H1 (cell line): ENCODE measurements around the gene MMP15. TPM values are rescaled to one million over a fixed set of nuclear protein-coding genes. Genes with fewer than 3 reads are reported as not detected.

Experiments used
- CTCF ChIA-PET: fragments of 300-600 bp; sonication (Branson Sonifier 250); formaldehyde crosslinking; loops from one replicate; lab custom pipeline; 2021; ENCODE audit not compliant: partially characterized antibody; lab: Charles Lee
- POLR2A ChIA-PET: fragments of 300-600 bp; sonication (Branson Sonifier 250); formaldehyde crosslinking; loops from one replicate; lab custom pipeline; 2021; ENCODE audit warnings: inconsistent platforms; ENCODE audit not compliant: partially characterized antibody; lab: Charles Lee
- DNase-seq, 2 experiments: peaks; one replicate each; pipeline versions ENCODE4 v3.0.0 to v3.0.0-alpha.2; 2010 to 2022; ENCODE audit warnings: low spot score in 2 of 2, low read depth in 1 of 2, mixed read lengths in 1 of 2
- FAIRE-seq: peaks from 2 replicates; lab custom pipeline; 2011; peaks lifted over from hg19 to GRCh38; lab: Jason Lieb, UNC
- H2AFZ ChIP-seq: 2 replicates; pipeline ENCODE4 v1.8.1; 2012; ENCODE audit warnings: low read length, inconsistent platforms
- H2AK5ac ChIP-seq: 2 replicates; pipeline ENCODE4 v1.6.1; 2013; ENCODE audit warnings: low read depth, low read length
- H2BK120ac ChIP-seq: replicated peaks from 2 replicates; pipeline ENCODE3; 2013; ENCODE audit warnings: low read depth, low read length, inconsistent platforms
- H2BK12ac ChIP-seq: 2 replicates; pipeline ENCODE4 v1.6.1; 2013; ENCODE audit warnings: low read depth, low read length
- H2BK15ac ChIP-seq: 2 replicates; pipeline ENCODE4 v1.6.1; 2013; ENCODE audit warnings: low read length
- H2BK20ac ChIP-seq: 2 replicates; pipeline ENCODE4 v1.6.1; 2013; ENCODE audit warnings: low read length
- H2BK5ac ChIP-seq: 2 replicates; pipeline ENCODE4 v1.6.1; 2013; ENCODE audit warnings: low read depth, low read length
- H3K14ac ChIP-seq: 2 replicates; pipeline ENCODE4 v1.6.1; 2013; ENCODE audit warnings: inconsistent platforms; ENCODE audit not compliant: insufficient read length
- H3K18ac ChIP-seq: 2 replicates; pipeline ENCODE4 v1.6.1; 2013; ENCODE audit warnings: low read length; ENCODE audit errors: extremely low read depth
- H3K23ac ChIP-seq: 2 replicates; pipeline ENCODE4 v1.6.1; 2013; ENCODE audit warnings: inconsistent platforms; ENCODE audit not compliant: insufficient read length
- H3K23me2 ChIP-seq: 2 replicates; pipeline ENCODE4 v1.6.1; 2013; ENCODE audit warnings: low read depth, low read length
- H3K27ac ChIP-seq: 2 replicates; pipeline ENCODE4 v1.6.1; 2011; ENCODE audit warnings: low read depth, low read length, inconsistent platforms
- H3K27me3 ChIP-seq, 4 experiments: replicated peaks in 1 of 4; 1 replicate in 1 of 4; 2 replicates in 3 of 4; pipeline versions ENCODE4 v1.6.1 to v1.8.1; 2011 to 2013; ENCODE audit warnings: low read length in 3 of 4, mild to moderate bottlenecking in 3 of 4, inconsistent platforms in 2 of 4, mixed read lengths in 2 of 4, moderate library complexity in 1 of 4; ENCODE audit not compliant: control insufficient read depth in 3 of 4, insufficient read depth in 3 of 4; ENCODE audit errors: extremely low read depth in 1 of 4
- H3K36me3 ChIP-seq, 4 experiments: 2 replicates each; pipeline versions ENCODE4 v1.6.1 to v1.8.1; 2011 to 2013; ENCODE audit warnings: mild to moderate bottlenecking in 4 of 4, low read length in 3 of 4, moderate library complexity in 2 of 4, control low read depth in 1 of 4, inconsistent platforms in 1 of 4; ENCODE audit not compliant: insufficient read depth in 4 of 4, control insufficient read depth in 2 of 4
- H3K4ac ChIP-seq: replicated peaks from 2 replicates; pipeline ENCODE3; 2013; ENCODE audit warnings: low read length, low read depth, mixed read lengths, inconsistent platforms; ENCODE audit not compliant: insufficient read length
- H3K4me1 ChIP-seq, 4 experiments: replicated peaks in 1 of 4; 1 replicate in 1 of 4; 2 replicates in 3 of 4; pipeline versions ENCODE4 v1.6.1 to v1.8.1; 2011 to 2013; ENCODE audit warnings: low read length in 3 of 4, inconsistent platforms in 2 of 4, mixed read lengths in 1 of 4; ENCODE audit not compliant: insufficient read depth in 4 of 4, control insufficient read depth in 3 of 4
- H3K4me2 ChIP-seq, 2 experiments: 2 replicates each; pipeline versions ENCODE4 v1.6.1 to v1.8.1; 2011 to 2013; ENCODE audit warnings: low read depth in 2 of 2, low read length in 2 of 2, control low read depth in 1 of 2, inconsistent platforms in 1 of 2, mild to moderate bottlenecking in 1 of 2; ENCODE audit not compliant: insufficient read depth in 1 of 2
- H3K4me3 ChIP-seq, 4 experiments: fragments of 200-600, 300-600 bp in 1 of 4; sonication (generic), shearing (Covaris generic), sonication (Bioruptor Twin) in 1 of 4; 2 replicates each; pipeline versions ENCODE4 v1.5.1 to v1.8.1; 2011 to 2016; ENCODE audit warnings: low read length in 4 of 4, low read depth in 3 of 4, control low read depth in 2 of 4, inconsistent platforms in 2 of 4, mild to moderate bottlenecking in 2 of 4, mixed read lengths in 1 of 4, moderate library complexity in 1 of 4; ENCODE audit not compliant: insufficient read depth in 2 of 4; ENCODE audit errors: extremely low read depth in 1 of 4
- H3K56ac ChIP-seq: replicated peaks from 2 replicates; pipeline ENCODE3; 2013; ENCODE audit warnings: low read depth, mild to moderate bottlenecking, mixed read lengths, low read length, inconsistent platforms; ENCODE audit not compliant: insufficient read length
- H3K79me1 ChIP-seq: 2 replicates; pipeline ENCODE4 v1.6.1; 2013; ENCODE audit warnings: low read depth, low read length, control low read depth
- H3K79me2 ChIP-seq, 2 experiments: 2 replicates each; pipeline versions ENCODE4 v1.6.1 to v1.8.1; 2012 to 2013; ENCODE audit warnings: low read length in 2 of 2, mild to moderate bottlenecking in 2 of 2, inconsistent platforms in 1 of 2; ENCODE audit not compliant: insufficient read depth in 2 of 2, control insufficient read depth in 1 of 2
- H3K9ac ChIP-seq, 4 experiments: replicated peaks in 1 of 4; 1 replicate in 1 of 4; 2 replicates in 3 of 4; pipeline versions ENCODE4 v1.6.1 to v1.8.1; 2011 to 2013; ENCODE audit warnings: low read depth in 3 of 4, low read length in 3 of 4, control low read depth in 2 of 4, mild to moderate bottlenecking in 2 of 4, moderate library complexity in 2 of 4, inconsistent platforms in 1 of 4; ENCODE audit errors: extremely low read depth in 1 of 4
- H3K9me3 ChIP-seq, 2 experiments: 2 replicates each; pipeline versions ENCODE4 v1.6.1 to v1.8.1; 2012 to 2013; ENCODE audit warnings: mild to moderate bottlenecking in 2 of 2, moderate library complexity in 2 of 2, control low read depth in 1 of 2, inconsistent platforms in 1 of 2, low read depth in 1 of 2, low read length in 1 of 2, mixed read lengths in 1 of 2; ENCODE audit not compliant: insufficient read depth in 2 of 2
- H4K20me1 ChIP-seq, 2 experiments: replicated peaks in 1 of 2; 2 replicates each; pipeline versions ENCODE3 to v1.8.1; 2011 to 2013; ENCODE audit warnings: inconsistent platforms in 2 of 2, low read length in 2 of 2, mild to moderate bottlenecking in 1 of 2; ENCODE audit not compliant: insufficient read depth in 2 of 2, control insufficient read depth in 1 of 2
- H4K5ac ChIP-seq: 2 replicates; pipeline ENCODE4 v1.6.1; 2013; ENCODE audit warnings: low read length, low read depth, mixed read lengths, inconsistent platforms; ENCODE audit not compliant: insufficient read length
- H4K8ac ChIP-seq: 2 replicates; pipeline ENCODE4 v1.8.0; 2013; ENCODE audit warnings: mild to moderate bottlenecking, moderate library complexity, low read length, inconsistent platforms; ENCODE audit not compliant: insufficient read depth; ENCODE audit errors: extremely low read depth
- H4K91ac ChIP-seq: replicated peaks from 2 replicates; pipeline ENCODE3; 2013; ENCODE audit warnings: low read length, mixed read lengths, inconsistent platforms; ENCODE audit not compliant: insufficient read length
- ASH2L ChIP-seq: fragments of 200-600, 300-600 bp; sonication (generic); IDR thresholded peaks from one replicate; pipeline ENCODE4 v1.7.1; 2017; ENCODE audit warnings: low read length
- CBX8 ChIP-seq: fragments of 300-800, 300-1000 bp; sonication (generic); IDR thresholded peaks from 2 replicates; pipeline ENCODE4 v1.7.1; 2016; ENCODE audit warnings: low read depth, low read length, borderline replicate concordance
- CEBPB ChIP-seq: IDR thresholded peaks from 2 replicates; pipeline ENCODE4 v1.6.1; 2012; ENCODE audit warnings: low read depth, low read length
- FOSL1 ChIP-seq: IDR thresholded peaks from 2 replicates; pipeline ENCODE4 v1.6.1; 2011; ENCODE audit warnings: mild to moderate bottlenecking, low read depth, low read length, moderate library complexity; ENCODE audit not compliant: insufficient read depth
- POLR2A ChIP-seq, 2 experiments: IDR thresholded peaks; 1 replicate in 1 of 2; 2 replicates in 1 of 2; pipeline ENCODE4 v1.6.1; 2011; ENCODE audit warnings: low read depth in 2 of 2, low read length in 2 of 2, mild to moderate bottlenecking in 2 of 2; ENCODE audit errors: control extremely low read depth in 1 of 2
- POU5F1 ChIP-seq: IDR thresholded peaks from 2 replicates; pipeline ENCODE4 v1.6.1; 2011; ENCODE audit warnings: low read depth, mild to moderate bottlenecking, low read length, moderate library complexity
- RAD21 ChIP-seq, 2 experiments: IDR thresholded peaks in 1 of 2; conservative IDR thresholded peaks in 1 of 2; 2 replicates each; pipeline ENCODE4 v1.6.1; 2011; ENCODE audit warnings: low read depth in 2 of 2, low read length in 2 of 2, improper control_type of control experiment in 1 of 2, inconsistent platforms in 1 of 2, mild to moderate bottlenecking in 1 of 2, moderate library complexity in 1 of 2
- RXRA ChIP-seq: IDR thresholded peaks from 2 replicates; pipeline ENCODE4 v1.6.1; 2011; ENCODE audit warnings: low read depth, mild to moderate bottlenecking, low read length, moderate library complexity; ENCODE audit not compliant: insufficient read depth
- SAP30 ChIP-seq: fragments of 300-600 bp; sonication (generic); IDR thresholded peaks from 2 replicates; pipeline ENCODE4 v1.7.1; 2012; ENCODE audit warnings: low read length, moderate library complexity, mild to moderate bottlenecking, inconsistent platforms; ENCODE audit not compliant: insufficient read depth, insufficient replicate concordance
- SP1 ChIP-seq: IDR thresholded peaks from 2 replicates; pipeline ENCODE4 v1.6.1; 2011; ENCODE audit warnings: low read depth, low read length
- SP2 ChIP-seq: IDR thresholded peaks from 2 replicates; pipeline ENCODE4 v1.6.1; 2012; ENCODE audit warnings: mild to moderate bottlenecking, low read length, inconsistent platforms
- USF2 ChIP-seq: IDR thresholded peaks from 2 replicates; pipeline ENCODE4 v1.6.1; 2011; ENCODE audit warnings: low read length, improper control_type of control experiment
- ZNF274 ChIP-seq: IDR thresholded peaks from 2 replicates; pipeline ENCODE4 v1.7.0; 2012; ENCODE audit warnings: low read length, borderline replicate concordance; ENCODE audit errors: extremely low read depth
- WGBS, 2 experiments: shearing (Covaris generic) in 1 of 2; methylation state at CpG; one replicate each; pipeline versions ENCODE4 v1.1.6 to v1.1.7; 2013 to 2015; ENCODE audit warnings: low lambda C conversion rate in 2 of 2, mixed read lengths in 2 of 2, inconsistent platforms in 1 of 2, low coverage in 1 of 2, missing lambda C conversion rate in 1 of 2; ENCODE audit not compliant: insufficient replicate concordance in 2 of 2, insufficient coverage in 1 of 2, insufficient read length in 1 of 2; ENCODE audit errors: extremely low coverage in 1 of 2, missing lambda C conversion rate in 1 of 2; 5-methylcytosine and 5-hydroxymethylcytosine counted together
- polyA plus RNA-seq, 7 experiments: library from polyadenylated mRNA; depleted of rRNA in 3 of 7; stranded (reverse) in 5 of 7; unstranded in 2 of 7; fragments of >200 nt in 5 of 7; fragments of 200-250 nt in 2 of 7; gene quantifications; 1 replicate in 5 of 7; 2 replicates in 1 of 7; 4 replicates in 1 of 7; pipeline versions ENCODE4 v1.2.1 to v1.2.3, GENCODE V29; 2011 to 2013; ENCODE audit warnings: missing spikeins in 2 of 7, mixed read lengths in 2 of 7
- total RNA-seq: library from RNA; stranded (reverse); fragmentation: NEBNext Ultra II Directional; extraction: Animal tissue kit (Norgen Biotek cat#: 25700); gene quantifications from 2 replicates; pipeline ENCODE4 v1.2.1, GENCODE V29; 2021

MMP15 gene
- total and polyA plus RNA-seq, 2 of the 8 experiments (the other 6 are each of a cell fraction or from before 2014, with no cell fraction given), result 38.5 to 42.2 TPM

GRCh38 chr16:57992084-57992483 lies 33.5 kb upstream of the MMP15 start:
- DNase-seq, result no peak
- H2AFZ ChIP-seq, result no peak overlapping the region
- no peak for TF ChIP-seq SAP30
- no peak for TF ChIP-seq ASH2L
- no peak for TF ChIP-seq RAD21 (IDR thresholded peaks at IDR 0.05 in 1 of 2, conservative IDR thresholded peaks at IDR 0.05 in 1 of 2; ENCODE audit: low read depth in 2 of 2, low read length in 2 of 2)
- TF ChIP-seq POU5F1, result no peak
- TF ChIP-seq FOSL1, result no peak
- no peak for TF ChIP-seq SP1
- no peak for TF ChIP-seq POLR2A (IDR thresholded peaks at IDR 0.05; ENCODE audit: control extremely low read depth in 1 of 2, low read depth in 2 of 2, low read length in 2 of 2)
- TF ChIP-seq SP2, result no peak
- TF ChIP-seq USF2, result no peak
- no peak for TF ChIP-seq ZNF274
- no peak for TF ChIP-seq CEBPB
- no peak for TF ChIP-seq RXRA
- no peak for TF ChIP-seq CBX8

More at GRCh38 chr16:57992084-57992483, 33.5 kb upstream of the MMP15 start:
- FAIRE-seq, result no peak
- Histone ChIP-seq H3K4me2 (no peak overlapping the region), H3K27ac (no peak overlapping the region), H3K4me1 (peaks cover 0 to 5% (median 2%) of the 10 kb centered on the region in 4 experiments; a peak in 3 of 7 replicates), H3K23me2 (no peaks in the 10 kb centered on the region), H4K20me1 (peaks cover 1% of the 10 kb centered on the region in 2 experiments), H3K9me3 (no peaks in the 10 kb centered on the region), H4K5ac (no peak overlapping the region), H3K14ac (no peak overlapping the region), H2BK15ac (no peak overlapping the region), H4K91ac (no peak overlapping the region), H3K4me3 (no peak overlapping the region), H3K36me3 (peaks cover 0 to 10% (median 3%) of the 10 kb centered on the region in 4 experiments; a peak in 4 of 8 replicates), H2BK20ac (no peak overlapping the region), H3K79me1 (no peaks in the 10 kb centered on the region), H3K79me2 (no peaks in the 10 kb centered on the region), H2BK12ac (0 out of 2 replicates have a peak overlapping the region, but pooled peaks have one; percentile 12), H2AK5ac (no peak overlapping the region), H3K23ac (no peak overlapping the region), H2BK5ac (no peak overlapping the region), H3K18ac (no peak overlapping the region), H3K27me3 (no peaks in the 10 kb centered on the region; a peak in 1 of 7 replicates), H3K4ac (no peak overlapping the region), H3K56ac (no peak overlapping the region), H2BK120ac (no peak overlapping the region), H3K9ac (no peak overlapping the region), H4K8ac (no peak overlapping the region)
- ChIA-PET POLR2A (interaction anchor here (0.5 to 2.3 kb wide), 3 partner anchors 8 to 166 kb away, joined by 3 to 9 read pairs (median 5); partner anchors contain the start of genes USB1 and ZNF319), CTCF (interaction anchor here (0.9 to 26.3 kb wide), 10 partner anchors 9 to 269 kb away, joined by 3 to 305 read pairs (median 4); partner anchors contain the start of genes USB1 and ZNF319)
- 96% methylated on average over 6 of the region's 6 CpGs; no CpG with 5 or more reads in 1 of the 2 experiments for WGBS, 2 experiments
